Astrocyte (in vitro differentiated cells and primary cell): ENCODE data around the gene CIDEB. TPM values are rescaled to one million over a fixed set of nuclear protein-coding genes. Genes with fewer than 3 reads are reported as not detected.
A peak's percentile ranks its signal among the peaks of the same experiment; 100 is the strongest.

Experiments used
- DNase-seq: peaks from one replicate; pipeline ENCODE4 v3.0.0-alpha.2; 2010; ENCODE audit warnings: low read depth
- FAIRE-seq: peaks from 2 replicates; lab custom pipeline; 2011; peaks lifted over from hg19 to GRCh38; lab: Jason Lieb, UNC
- H2AFZ ChIP-seq: 2 replicates; pipeline ENCODE4 v1.6.0; 2012; ENCODE audit warnings: low read depth, low read length, inconsistent platforms
- H3K27ac ChIP-seq: 2 replicates; pipeline ENCODE4 v1.5.1; 2011; ENCODE audit warnings: low read depth, low read length, inconsistent platforms
- H3K27me3 ChIP-seq: 2 replicates; pipeline ENCODE4 v1.6.0; 2011; ENCODE audit warnings: low read length, inconsistent platforms; ENCODE audit not compliant: insufficient read depth
- H3K36me3 ChIP-seq: 2 replicates; pipeline ENCODE4 v1.5.1; 2011; ENCODE audit warnings: low read length, inconsistent platforms; ENCODE audit not compliant: insufficient read depth
- H3K4me1 ChIP-seq: 2 replicates; pipeline ENCODE4 v1.5.1; 2011; ENCODE audit warnings: low read length, inconsistent platforms; ENCODE audit not compliant: insufficient read depth
- H3K4me2 ChIP-seq: 2 replicates; pipeline ENCODE4 v1.6.0; 2012; ENCODE audit warnings: low read length, inconsistent platforms
- H3K4me3 ChIP-seq: 2 replicates; pipeline ENCODE4 v1.5.1; 2011; ENCODE audit warnings: low read depth, mild to moderate bottlenecking, low read length, inconsistent platforms; ENCODE audit not compliant: insufficient read depth
- H3K79me2 ChIP-seq: 2 replicates; pipeline ENCODE4 v1.6.0; 2012; ENCODE audit warnings: mild to moderate bottlenecking, low read length, inconsistent platforms; ENCODE audit not compliant: insufficient read depth
- H3K9ac ChIP-seq: 2 replicates; pipeline ENCODE4 v1.6.0; 2012; ENCODE audit warnings: mild to moderate bottlenecking, low read length, inconsistent platforms
- H3K9me3 ChIP-seq: 2 replicates; pipeline ENCODE4 v1.5.1; 2012; ENCODE audit warnings: low read depth, mild to moderate bottlenecking, low read length, inconsistent platforms; ENCODE audit not compliant: insufficient read depth
- H4K20me1 ChIP-seq: 2 replicates; pipeline ENCODE4 v1.6.0; 2012; ENCODE audit warnings: low read length, inconsistent platforms; ENCODE audit not compliant: insufficient read depth
- H3K27ac Mint-ChIP-seq: one replicate; pipeline ENCODE4 v1.8.0; 2021; ENCODE audit warnings: mild to moderate bottlenecking, mixed read lengths; ENCODE audit not compliant: unreplicated experiment
- H3K27me3 Mint-ChIP-seq: one replicate; pipeline ENCODE4 v1.8.0; 2021; ENCODE audit warnings: low read depth, mixed read lengths; ENCODE audit not compliant: unreplicated experiment
- H3K36me3 Mint-ChIP-seq: one replicate; pipeline ENCODE4 v1.8.0; 2021; ENCODE audit warnings: low read depth, mixed read lengths; ENCODE audit not compliant: unreplicated experiment
- H3K4me1 Mint-ChIP-seq: one replicate; pipeline ENCODE4 v1.8.0; 2021; ENCODE audit warnings: low read depth, mixed read lengths; ENCODE audit not compliant: unreplicated experiment
- H3K4me3 Mint-ChIP-seq: one replicate; pipeline ENCODE4 v1.8.0; 2021; ENCODE audit warnings: mild to moderate bottlenecking, moderate library complexity, mixed read lengths; ENCODE audit not compliant: unreplicated experiment
- H3K9me3 Mint-ChIP-seq: one replicate; pipeline ENCODE4 v1.8.0; 2021; ENCODE audit warnings: mild to moderate bottlenecking, mixed read lengths; ENCODE audit not compliant: unreplicated experiment
- EZH2 ChIP-seq: IDR thresholded peaks from 2 replicates; pipeline ENCODE4 v1.6.1; 2012; ENCODE audit warnings: mild to moderate bottlenecking, low read length, inconsistent platforms; ENCODE audit not compliant: insufficient read depth
- total RNA-seq: library from RNA; stranded (reverse); gene quantifications from 2 replicates; pipeline ENCODE4 v1.2.1, GENCODE V29; 2021
- TF ChIP-seq, protein P1 (sequence below): IDR thresholded peaks from 2 replicates; pipeline ENCODE4 v1.5.1; 2011; ENCODE audit warnings: low read depth, mild to moderate bottlenecking, inconsistent platforms, low read length, moderate library complexity; ENCODE audit not compliant: insufficient read depth

Gene CIDEB
- total RNA-seq, 1 donor from 2014 or later: not detected

DNA sequence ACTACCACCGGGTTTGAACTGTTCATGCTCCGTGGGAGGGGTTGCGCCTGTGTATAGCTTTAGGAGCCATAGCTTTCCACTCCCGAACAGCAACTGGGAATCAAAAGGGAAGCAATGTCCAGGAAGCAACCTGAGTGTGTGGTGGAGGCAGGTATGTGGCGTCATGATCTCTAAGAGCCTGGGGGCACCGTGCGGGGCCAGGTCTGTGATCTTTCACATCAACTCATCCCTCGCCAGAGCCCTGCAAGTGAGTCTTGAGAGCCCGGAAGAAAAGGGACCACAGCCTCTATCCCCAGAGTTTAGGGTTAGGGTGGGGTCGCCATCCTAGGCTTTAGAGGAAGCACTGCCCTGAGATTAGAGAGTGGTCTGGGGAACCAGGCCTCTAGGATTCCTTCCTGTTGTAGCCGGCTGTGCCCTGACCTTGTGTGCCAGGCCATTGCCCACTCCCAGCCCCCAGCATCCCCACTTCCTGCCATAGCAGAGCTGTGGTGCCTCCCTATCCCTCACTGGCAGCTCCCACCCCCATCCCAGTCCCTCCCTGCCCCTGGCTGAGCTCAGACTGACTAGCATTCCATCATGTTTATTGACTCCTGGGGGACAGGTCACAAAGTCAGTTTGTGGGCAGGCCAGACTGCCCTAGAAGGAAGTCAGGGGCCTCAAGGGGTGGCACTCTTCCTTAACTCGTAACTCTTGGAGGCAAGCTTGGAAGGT, 27.8 kb upstream of the CIDEB start:
- no peaks in the 10 kb centered on the region for H3K79me2 ChIP-seq
- Mint-ChIP-seq H3K4me1 (no peaks in the 10 kb centered on the region), H3K27me3 (peaks cover 79% of the 10 kb centered on the region), H3K9me3 (peaks cover 10% of the 10 kb centered on the region), H3K36me3 (peaks cover 2% of the 10 kb centered on the region), H3K27ac (no peak overlapping the region), H3K4me3 (peak overlapping the region; percentile 34)
- H3K9ac ChIP-seq: no peak overlapping the region
- H3K36me3 ChIP-seq: no peaks in the 10 kb centered on the region
- H3K4me3 ChIP-seq: no peak overlapping the region
- FAIRE-seq: no peak
- peaks cover 16% of the 10 kb centered on the region for H3K4me1 ChIP-seq
- H3K27ac ChIP-seq: no peak overlapping the region
- H2AFZ ChIP-seq: no peak overlapping the region
- DNase-seq: no peak
- no peaks in the 10 kb centered on the region for H4K20me1 ChIP-seq
- TF ChIP-seq, protein P1, sequence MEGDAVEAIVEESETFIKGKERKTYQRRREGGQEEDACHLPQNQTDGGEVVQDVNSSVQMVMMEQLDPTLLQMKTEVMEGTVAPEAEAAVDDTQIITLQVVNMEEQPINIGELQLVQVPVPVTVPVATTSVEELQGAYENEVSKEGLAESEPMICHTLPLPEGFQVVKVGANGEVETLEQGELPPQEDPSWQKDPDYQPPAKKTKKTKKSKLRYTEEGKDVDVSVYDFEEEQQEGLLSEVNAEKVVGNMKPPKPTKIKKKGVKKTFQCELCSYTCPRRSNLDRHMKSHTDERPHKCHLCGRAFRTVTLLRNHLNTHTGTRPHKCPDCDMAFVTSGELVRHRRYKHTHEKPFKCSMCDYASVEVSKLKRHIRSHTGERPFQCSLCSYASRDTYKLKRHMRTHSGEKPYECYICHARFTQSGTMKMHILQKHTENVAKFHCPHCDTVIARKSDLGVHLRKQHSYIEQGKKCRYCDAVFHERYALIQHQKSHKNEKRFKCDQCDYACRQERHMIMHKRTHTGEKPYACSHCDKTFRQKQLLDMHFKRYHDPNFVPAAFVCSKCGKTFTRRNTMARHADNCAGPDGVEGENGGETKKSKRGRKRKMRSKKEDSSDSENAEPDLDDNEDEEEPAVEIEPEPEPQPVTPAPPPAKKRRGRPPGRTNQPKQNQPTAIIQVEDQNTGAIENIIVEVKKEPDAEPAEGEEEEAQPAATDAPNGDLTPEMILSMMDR: no peak
- TF ChIP-seq EZH2: no peak
- no peaks in the 10 kb centered on the region for H3K9me3 ChIP-seq
- H3K4me2 ChIP-seq: no peak overlapping the region
- H3K27me3 ChIP-seq: peaks cover 64% of the 10 kb centered on the region

DNA sequence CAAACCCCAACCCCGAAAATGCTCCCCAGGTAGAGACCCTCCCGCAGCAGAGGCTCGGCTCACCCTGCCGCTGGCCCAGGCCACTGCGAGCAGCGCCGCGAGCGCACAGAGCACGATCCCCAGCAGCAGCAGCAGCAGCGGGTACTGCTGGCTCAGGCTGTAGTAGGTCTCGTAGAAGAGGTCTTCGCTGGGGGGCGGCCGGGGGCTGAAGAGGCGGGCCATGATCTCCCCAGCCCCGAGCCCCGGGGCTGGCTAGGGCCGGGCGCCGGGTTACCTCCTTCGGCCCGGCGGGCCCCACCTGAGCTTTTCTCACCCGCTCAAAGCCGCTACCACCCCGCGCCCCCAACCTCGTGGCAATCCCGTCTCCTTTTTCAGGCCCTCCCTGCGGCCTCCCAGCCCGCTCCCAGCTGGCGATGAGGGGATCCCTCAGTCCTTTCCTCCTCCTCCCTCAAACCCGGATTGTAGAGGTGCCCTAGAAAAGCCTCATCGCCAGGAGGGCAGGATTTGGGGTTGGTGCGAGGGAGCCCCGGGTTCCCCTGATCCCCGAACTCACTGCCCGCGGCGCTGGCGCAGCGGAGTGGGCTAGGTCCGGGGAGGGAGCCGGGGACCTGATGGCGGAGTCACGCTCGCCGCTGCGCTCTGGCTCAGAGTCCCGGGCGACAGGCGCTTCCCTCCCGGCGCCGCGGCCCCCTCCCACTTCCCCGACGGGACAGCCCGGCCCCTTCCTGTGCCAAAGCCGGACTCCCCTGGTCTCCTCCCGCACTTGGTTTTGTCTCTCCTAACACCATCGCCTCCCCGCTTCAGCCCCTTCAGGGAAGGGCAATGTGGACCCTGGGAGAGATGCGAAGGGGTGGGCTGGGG, 26.9 kb upstream of the CIDEB start, which contains the start of gene ADCY4:
TSS of gene ADCY4 (minus strand) at position 641 of the 861 bp plus-strand sequence. CDS start at position 222, 419 bp downstream.
- H3K4me3 ChIP-seq: peak within 1 kb of the TSS; percentile 20
- DNase-seq (no peak), FAIRE-seq (no peak)
- H3K4me1 ChIP-seq: peaks cover 16% of the 10 kb centered on the region
- H3K9ac ChIP-seq: no peak within 1 kb of the TSS
- Mint-ChIP-seq H3K27me3 (peaks cover 77% of the 10 kb centered on the region), H3K4me1 (no peaks in the 10 kb centered on the region), H3K9me3 (peaks cover 7% of the 10 kb centered on the region), H3K4me3 (peak within 1 kb of the TSS; percentile 34), H3K27ac (no peak within 1 kb of the TSS), H3K36me3 (peaks cover 2% of the 10 kb centered on the region)
- no peaks in the 10 kb centered on the region for H3K9me3 ChIP-seq
- H3K79me2 ChIP-seq: no peaks in the 10 kb centered on the region
- peak within 1 kb of the TSS; percentile 72 for H3K4me2 ChIP-seq
- H3K27me3 ChIP-seq: peaks cover 56% of the 10 kb centered on the region
- no peaks in the 10 kb centered on the region for H4K20me1 ChIP-seq
- TF ChIP-seq EZH2: peak; percentile 70
- TF ChIP-seq, protein P1: no peak
- H2AFZ ChIP-seq: peak within 1 kb of the TSS; percentile 49
- no peak within 1 kb of the TSS for H3K27ac ChIP-seq
- no peaks in the 10 kb centered on the region for H3K36me3 ChIP-seq
